ENCODE results near the gene HMX2.

HMX2 gene

GRCh38 chr10:123183724-123184123, 35.8 kb downstream of the HMX2 start:
- no peak for TF ChIP-seq CTCF (IDR thresholded peaks at IDR 0.05; ENCODE audit: extremely low read depth, insufficient read depth, missing control alignments)
- in situ Hi-C loops (cut with MboI; ENCODE audit: low pct_unique_long_range_greater_than_20kb, low sequenced_read_pairs, unreplicated experiment) = no loop called here
- no peak for DNase-seq (ENCODE audit: low spot score)

- no peak for DNase-seq (ENCODE audit: low spot score)
- TF ChIP-seq CTCF (IDR thresholded peaks at IDR 0.05; ENCODE audit: extremely low read depth, insufficient read depth, missing control alignments) = no peak
- in situ Hi-C loops (cut with MboI; ENCODE audit: low pct_unique_long_range_greater_than_20kb, low sequenced_read_pairs, unreplicated experiment) = no loop called here
These were observed 39.8 kb downstream of the HMX2 start for GRCh38 chr10:123187781-123188180.

- in situ Hi-C loops (cut with MboI; ENCODE audit: low pct_unique_long_range_greater_than_20kb, low sequenced_read_pairs, unreplicated experiment) = no loop called here
- DNase-seq (ENCODE audit: low spot score) = no peak
- TF ChIP-seq CTCF (IDR thresholded peaks at IDR 0.05; ENCODE audit: extremely low read depth, insufficient read depth, missing control alignments) = no peak
These were observed 44.0 kb downstream of the HMX2 start for GRCh38 chr10:123191886-123192285.

GRCh38 chr10:123194056-123194455, 46.1 kb downstream of the HMX2 start:
- TF ChIP-seq CTCF (IDR thresholded peaks at IDR 0.05; ENCODE audit: extremely low read depth, insufficient read depth, missing control alignments) = no peak
- no peak for DNase-seq (ENCODE audit: low spot score)
- in situ Hi-C loops (cut with MboI; ENCODE audit: low pct_unique_long_range_greater_than_20kb, low sequenced_read_pairs, unreplicated experiment) = no loop called here
